GM19438 (cell line): Measurements from ENCODE around the gene WIZ.
"Not testable (repeated sequence)": the region's sequence is repeated elsewhere in the genome, so short reads cannot be mapped to it uniquely, and the experiment has no call there.

Experiments
- ATAC-seq: cut with Tn5 transposase; IDR thresholded peaks from one replicate; pipeline ENCODE4 v1.9.1; 2021; ENCODE audit warnings: low read depth; ENCODE audit not compliant: unreplicated experiment

The WIZ gene

GRCh38 chr19:15417699-15418098 lies 32.1 kb downstream of the WIZ start:
- no peak for ATAC-seq

GRCh38 chr19:15412832-15413231 lies 36.9 kb downstream of the WIZ start:
- ATAC-seq, result no peak

GRCh38 chr19:15411351-15411750 lies 38.4 kb downstream of the WIZ start:
- ATAC-seq, result not testable (repeated sequence)

- no peak for ATAC-seq
Measured at GRCh38 chr19:15404780-15405211, 45.0 kb downstream of the WIZ start.

GRCh38 chr19:15404097-15404779 lies 45.5 kb downstream of the WIZ start:
- no peak for ATAC-seq

GRCh38 chr19:15403151-15403531 lies 46.6 kb downstream of the WIZ start:
- no peak for ATAC-seq

GRCh38 chr19:15402411-15403150 lies 47.2 kb downstream of the WIZ start:
- no peak for ATAC-seq

- no peak for ATAC-seq
Measured at GRCh38 chr19:15401397-15401710, 48.4 kb downstream of the WIZ start.

GRCh38 chr19:15400521-15401396 lies 49.0 kb downstream of the WIZ start:
- no peak for ATAC-seq

- ATAC-seq, result no peak
Measured at GRCh38 chr19:15399635-15400034, 50.1 kb downstream of the WIZ start.

GRCh38 chr19:15399234-15399515 lies 50.6 kb downstream of the WIZ start:
- ATAC-seq, result no peak

- no peak for ATAC-seq
Measured at GRCh38 chr19:15398501-15399233, 51.1 kb downstream of the WIZ start.

GRCh38 chr19:15397782-15398181 lies 52.0 kb downstream of the WIZ start:
- no peak for ATAC-seq

GRCh38 chr19:15397236-15397635 lies 52.5 kb downstream of the WIZ start:
- ATAC-seq, result no peak

GRCh38 chr19:15396436-15396835 lies 53.3 kb downstream of the WIZ start:
- ATAC-seq, result no peak

GRCh38 chr19:15395251-15395650 lies 54.5 kb downstream of the WIZ start:
- not testable (repeated sequence) for ATAC-seq

- ATAC-seq, result no peak
Measured at GRCh38 chr19:15394426-15394825, 55.3 kb downstream of the WIZ start.

GRCh38 chr19:15393963-15394362 lies 55.8 kb downstream of the WIZ start:
- no peak for ATAC-seq

GRCh38 chr19:15390814-15391213 lies 58.9 kb downstream of the WIZ start:
- ATAC-seq, result no peak

- no peak for ATAC-seq
Measured at GRCh38 chr19:15381864-15382263, 67.9 kb downstream of the WIZ start.

GRCh38 chr19:15381429-15381828 lies 68.3 kb downstream of the WIZ start:
- ATAC-seq, result no peak
